Measurements from ENCODE around the gene USP24. TPM values are rescaled to one million over a fixed set of nuclear protein-coding genes. Genes with fewer than 3 reads are reported as not detected.

Gene USP24
- polyA plus RNA-seq, 6 donors from 2014 or later, result 4.6 to 15.2 (median 8.5) TPM

DNA sequence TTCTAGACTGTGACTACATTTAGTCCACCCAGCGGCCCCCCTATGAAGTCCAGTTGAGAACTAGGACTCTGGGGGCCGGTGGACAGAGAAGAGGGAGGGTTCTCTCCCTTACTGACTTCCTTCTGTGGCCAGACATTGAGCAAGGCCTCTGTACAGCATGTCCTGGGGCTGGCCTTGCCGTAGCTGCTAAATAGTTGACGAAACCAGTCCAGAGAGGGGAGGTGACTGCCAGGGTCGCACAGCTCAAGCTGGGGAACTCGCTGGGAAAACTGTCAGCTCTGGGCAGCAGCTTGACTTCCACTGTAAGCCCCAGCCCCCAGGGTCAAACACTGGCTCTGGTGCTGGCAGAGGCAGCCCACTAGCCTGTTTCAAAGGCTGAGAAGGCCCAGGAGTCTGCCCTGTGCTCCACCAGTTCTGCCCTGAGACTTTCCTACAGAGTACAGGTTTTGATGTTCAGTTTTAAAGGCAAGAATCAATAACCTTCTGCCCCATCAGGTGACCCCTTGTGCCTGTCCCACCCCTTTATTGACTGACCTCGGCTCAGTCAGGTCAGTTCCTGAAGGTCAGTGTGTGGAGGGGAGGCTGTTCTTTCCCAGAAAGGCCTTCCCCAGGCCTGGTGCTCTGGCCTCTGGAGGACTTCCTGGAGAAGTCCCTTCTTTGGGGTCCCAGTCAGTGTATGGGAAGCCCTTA, 161.8 kb downstream of the USP24 start:
- no peak overlapping the region for H3K27ac Mint-ChIP-seq
- peaks cover 0 to 2% (median 0%) of the 10 kb centered on the region in 7 donors for H3K9me3 Mint-ChIP-seq
- no peak overlapping the region for H3K4me3 Mint-ChIP-seq
- no peaks in the 10 kb centered on the region for H3K36me3 Mint-ChIP-seq
- no peak for ATAC-seq (ENCODE audit: low read depth in 2 of 2)
- H3K27me3 Mint-ChIP-seq, result peaks cover 0 to 6% (median 5%) of the 10 kb centered on the region in 3 donors
- no peak for DNase-seq
- peaks cover 0 to 2% (median 0%) of the 10 kb centered on the region in 3 donors for H3K4me1 Mint-ChIP-seq

DNA sequence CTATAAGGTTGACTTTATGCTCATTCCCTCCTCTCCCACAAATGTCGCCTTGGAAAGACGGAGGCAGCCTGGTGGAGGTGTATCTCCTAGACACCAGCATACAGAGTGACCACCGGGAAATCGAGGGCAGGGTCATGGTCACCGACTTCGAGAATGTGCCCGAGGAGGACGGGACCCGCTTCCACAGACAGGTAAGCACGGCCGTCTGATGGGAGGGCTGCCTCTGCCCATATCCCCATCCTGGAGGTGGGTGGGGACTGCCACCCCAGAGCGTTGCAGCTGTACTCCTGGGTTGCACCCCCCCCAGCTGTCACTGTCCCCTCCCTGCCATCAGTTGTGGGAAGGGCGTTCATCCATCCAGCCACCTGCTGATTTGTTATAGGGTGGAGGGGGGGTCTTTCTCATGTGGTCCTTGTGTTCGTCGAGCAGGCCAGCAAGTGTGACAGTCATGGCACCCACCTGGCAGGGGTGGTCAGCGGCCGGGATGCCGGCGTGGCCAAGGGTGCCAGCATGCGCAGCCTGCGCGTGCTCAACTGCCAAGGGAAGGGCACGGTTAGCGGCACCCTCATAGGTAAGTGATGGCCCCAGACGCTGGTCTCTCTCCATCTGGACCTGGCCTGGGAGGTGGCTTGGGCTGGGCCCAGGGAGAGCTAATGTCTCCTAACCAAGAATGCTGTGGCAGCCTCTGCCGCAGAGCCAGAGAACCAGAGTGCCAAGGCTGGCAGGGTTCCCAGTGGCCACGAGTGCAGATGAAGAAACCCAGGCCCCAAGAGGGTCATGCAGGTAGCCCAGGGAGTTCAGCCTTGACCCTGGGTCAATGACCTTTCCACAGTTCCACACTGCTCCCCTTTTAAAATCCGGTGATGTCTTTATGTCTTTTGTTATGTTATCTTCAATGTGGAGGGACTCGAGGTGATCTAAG, 162.7 kb downstream of the USP24 start:
- no peak for DNase-seq
- H3K9me3 Mint-ChIP-seq, result peaks cover 0 to 2% (median 0%) of the 10 kb centered on the region in 7 donors
- H3K27me3 Mint-ChIP-seq, result peaks cover 0 to 6% (median 5%) of the 10 kb centered on the region in 3 donors
- no peaks in the 10 kb centered on the region for H3K36me3 Mint-ChIP-seq
- no peak for ATAC-seq (ENCODE audit: low read depth in 2 of 2)
- peaks cover 0 to 2% (median 0%) of the 10 kb centered on the region in 3 donors for H3K4me1 Mint-ChIP-seq
- no peak overlapping the region for H3K27ac Mint-ChIP-seq
- H3K4me3 Mint-ChIP-seq, result no peak overlapping the region

DNA sequence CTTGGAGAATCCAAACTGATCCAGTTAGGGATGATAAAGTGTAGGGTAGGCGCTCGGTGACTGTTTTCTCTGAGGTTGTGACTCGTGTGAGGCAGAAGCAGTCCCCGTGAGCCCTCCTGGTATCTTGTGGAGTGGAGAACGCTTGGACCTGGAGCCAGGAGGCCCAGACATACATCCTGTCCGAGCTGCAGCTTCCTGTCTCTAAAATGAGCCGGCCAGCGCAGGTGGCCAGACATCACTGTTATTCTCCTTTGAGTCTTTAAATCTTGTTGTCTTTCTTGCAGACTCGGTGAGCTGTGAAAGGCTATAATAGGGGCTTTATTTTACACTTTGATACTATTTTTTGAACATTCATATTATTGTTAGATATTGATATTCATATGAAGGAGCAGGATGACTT, 163.5 kb downstream of the USP24 start:
- peak overlapping the region in 1 of 6 donors; percentile 27 for H3K27ac Mint-ChIP-seq
- peaks cover 0 to 2% (median 0%) of the 10 kb centered on the region in 3 donors for H3K4me1 Mint-ChIP-seq
- DNase-seq (no peak), ATAC-seq (ENCODE audit: low read depth in 2 of 2) (no peak)
- peaks cover 0 to 14% (median 6%) of the 10 kb centered on the region in 3 donors for H3K27me3 Mint-ChIP-seq
- no peak overlapping the region for H3K4me3 Mint-ChIP-seq
- no peaks in the 10 kb centered on the region for H3K36me3 Mint-ChIP-seq
- H3K9me3 Mint-ChIP-seq, result peaks cover 0 to 2% (median 0%) of the 10 kb centered on the region in 7 donors

DNA sequence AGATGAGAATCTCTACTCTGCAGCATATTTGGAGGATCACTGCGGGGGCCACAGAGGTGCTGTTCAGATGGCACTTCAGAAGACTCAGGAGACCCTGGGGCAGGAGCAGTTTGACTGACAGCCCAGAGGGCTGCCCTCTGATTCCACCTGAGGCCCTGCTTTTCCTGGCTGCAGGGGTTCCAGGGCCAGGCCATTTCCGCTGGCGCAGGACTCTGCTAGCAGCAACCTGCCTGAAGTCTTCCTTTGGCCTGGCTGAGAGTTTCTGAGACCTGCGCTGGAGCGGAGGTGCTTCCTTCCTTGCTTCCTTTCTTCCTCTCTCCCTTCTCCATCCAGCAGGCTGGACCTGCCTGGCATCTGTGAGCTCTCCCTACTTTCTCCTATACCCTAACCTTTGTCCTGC, 164.0 kb downstream of the USP24 start:
- Mint-ChIP-seq H3K4me1 (no peaks in the 10 kb centered on the region), H3K9me3 (peaks cover 0 to 2% (median 0%) of the 10 kb centered on the region in 7 donors), H3K27me3 (peaks cover 0 to 17% (median 6%) of the 10 kb centered on the region in 3 donors), H3K36me3 (no peaks in the 10 kb centered on the region), H3K4me3 (no peak overlapping the region), H3K27ac (no peak overlapping the region)
- no peak for DNase-seq
- ATAC-seq (ENCODE audit: low read depth in 2 of 2), result no peak

DNA sequence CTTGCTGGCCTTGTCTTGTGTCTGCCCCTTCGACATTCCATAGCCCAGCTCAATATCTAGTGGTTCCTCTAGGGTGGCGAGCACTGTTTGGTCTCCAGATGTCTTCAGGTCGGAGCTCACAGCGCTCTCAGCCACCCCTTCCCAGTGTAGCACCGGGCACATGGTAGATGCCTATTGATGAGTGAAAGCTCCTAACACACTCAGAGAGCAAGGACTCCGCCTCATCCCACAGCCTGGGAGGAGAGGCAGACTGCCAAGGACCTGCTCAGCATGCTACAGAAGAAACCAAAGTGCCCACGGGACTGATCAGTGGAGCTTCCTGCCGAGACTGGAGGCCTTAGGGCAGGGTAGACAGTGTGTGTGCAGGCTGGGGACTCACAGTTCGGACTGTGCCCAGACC, 164.9 kb downstream of the USP24 start:
- H3K27ac Mint-ChIP-seq, result no peak overlapping the region
- ATAC-seq (ENCODE audit: low read depth in 2 of 2) (no peak), DNase-seq (no peak)

DNA sequence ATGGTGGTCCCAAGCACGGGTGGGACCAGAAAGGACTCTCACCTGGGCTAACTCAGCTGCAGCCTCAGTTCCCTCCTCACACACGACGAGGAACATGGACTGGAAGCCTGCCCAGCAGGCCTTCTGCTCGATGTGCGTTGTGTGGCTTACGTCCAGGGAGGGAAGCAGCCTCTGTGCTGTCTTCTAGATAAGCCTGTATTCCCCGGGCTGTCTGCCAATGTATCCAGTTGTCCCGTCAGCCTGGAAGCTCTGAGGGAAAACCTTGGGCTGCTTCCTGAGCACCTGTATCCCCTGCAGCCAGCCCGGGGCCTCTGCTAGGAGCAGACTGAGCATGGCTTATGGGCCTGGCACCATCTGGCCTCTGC, 165.3 kb downstream of the USP24 start:
- H3K4me1 Mint-ChIP-seq, result no peaks in the 10 kb centered on the region
- ATAC-seq (ENCODE audit: low read depth in 2 of 2), result no peak
- H3K9me3 Mint-ChIP-seq, result no peaks in the 10 kb centered on the region
- DNase-seq, result no peak
- no peak overlapping the region for H3K4me3 Mint-ChIP-seq
- peaks cover 0 to 17% (median 6%) of the 10 kb centered on the region in 3 donors for H3K27me3 Mint-ChIP-seq
- H3K27ac Mint-ChIP-seq, result no peak overlapping the region
- H3K36me3 Mint-ChIP-seq, result no peaks in the 10 kb centered on the region

More for the DNA sequence above, 164.9 kb downstream of the USP24 start:
- peaks cover 0 to 17% (median 6%) of the 10 kb centered on the region in 3 donors for H3K27me3 Mint-ChIP-seq
- no peaks in the 10 kb centered on the region for H3K36me3 Mint-ChIP-seq
- H3K4me1 Mint-ChIP-seq, result no peaks in the 10 kb centered on the region
- peaks cover 0 to 2% (median 0%) of the 10 kb centered on the region in 7 donors for H3K9me3 Mint-ChIP-seq
- no peak overlapping the region for H3K4me3 Mint-ChIP-seq

DNA sequence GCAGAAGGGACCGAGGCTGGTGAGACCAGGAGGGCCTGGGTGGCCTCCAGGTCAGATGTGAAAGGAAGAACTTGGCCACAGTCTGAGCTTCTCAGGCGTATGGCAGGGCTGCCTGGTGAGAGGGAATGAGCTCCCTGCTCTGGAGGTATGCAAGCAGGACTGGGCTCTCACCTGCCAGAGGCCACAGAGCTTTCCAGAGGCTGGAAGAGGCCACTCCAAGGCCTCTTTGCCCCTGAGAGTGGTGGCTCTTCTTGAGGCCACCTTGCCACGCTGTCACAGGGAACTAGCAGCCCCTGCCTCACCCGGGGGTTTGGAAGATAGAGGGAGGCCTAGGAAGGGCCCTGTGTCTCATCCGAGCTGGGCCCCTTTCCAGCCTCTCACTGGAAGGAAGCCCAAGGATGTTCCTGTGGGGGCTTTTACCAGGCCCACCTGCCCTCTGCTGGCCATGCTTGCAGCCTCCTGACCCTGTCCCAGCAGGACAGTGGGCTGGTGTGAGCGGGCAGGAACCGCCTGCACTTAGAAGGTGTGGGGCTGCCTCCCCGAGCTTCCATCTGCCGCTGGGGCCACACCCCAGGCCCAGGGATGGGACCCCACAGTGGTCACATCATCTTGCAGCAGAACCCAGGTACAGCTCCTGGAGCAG, 165.8 kb downstream of the USP24 start:
- no peak overlapping the region for H3K27ac Mint-ChIP-seq
- no peaks in the 10 kb centered on the region for H3K36me3 Mint-ChIP-seq
- no peak for DNase-seq
- ATAC-seq (ENCODE audit: low read depth in 2 of 2), result no peak
- H3K4me3 Mint-ChIP-seq, result no peak overlapping the region
- H3K27me3 Mint-ChIP-seq, result peaks cover 0 to 17% (median 6%) of the 10 kb centered on the region in 3 donors
- H3K9me3 Mint-ChIP-seq, result no peaks in the 10 kb centered on the region
- H3K4me1 Mint-ChIP-seq, result no peaks in the 10 kb centered on the region

DNA sequence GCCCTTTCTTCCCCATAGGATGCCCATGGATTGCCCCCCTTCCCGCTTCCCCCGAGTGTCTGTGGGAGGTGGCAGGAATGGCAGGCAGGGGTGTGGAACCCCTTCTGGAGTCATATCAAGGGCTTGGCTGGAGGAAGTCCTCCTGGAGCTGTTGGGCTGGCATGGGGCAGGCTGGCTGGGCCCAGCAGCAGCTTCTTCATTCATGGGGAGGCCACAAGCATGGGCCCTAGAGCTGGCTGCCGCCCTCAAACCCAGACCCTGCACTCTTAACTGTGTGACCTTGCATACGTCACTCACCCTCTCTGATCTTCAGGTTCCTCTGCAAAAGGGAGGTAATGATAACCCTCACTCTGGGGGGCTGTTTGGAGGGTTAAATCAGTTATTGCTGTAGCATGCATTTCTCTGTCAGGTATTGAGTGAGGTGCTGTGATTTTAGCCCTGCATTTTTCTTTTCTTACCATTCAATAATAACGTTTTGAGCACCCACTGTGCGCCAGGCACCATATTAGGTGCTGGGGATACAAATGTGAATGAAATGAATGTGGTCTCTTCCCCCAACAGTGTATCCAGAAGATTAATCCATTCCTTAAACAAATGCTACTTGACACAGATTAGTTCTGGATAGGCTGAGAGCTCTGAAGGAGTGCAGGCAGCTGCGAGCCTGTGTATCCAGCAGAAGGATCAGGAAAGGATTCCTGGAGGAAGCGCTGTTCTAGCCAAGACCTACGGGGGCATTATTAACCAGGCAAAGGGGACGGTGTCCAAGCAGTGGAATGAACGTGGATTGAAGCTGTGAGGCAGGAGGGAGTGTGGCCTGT, 166.5 kb downstream of the USP24 start:
- H3K4me1 Mint-ChIP-seq, result no peaks in the 10 kb centered on the region
- H3K36me3 Mint-ChIP-seq, result no peaks in the 10 kb centered on the region
- no peak overlapping the region for H3K27ac Mint-ChIP-seq
- no peaks in the 10 kb centered on the region for H3K9me3 Mint-ChIP-seq
- no peak for ATAC-seq (ENCODE audit: low read depth in 2 of 2)
- peaks cover 0 to 17% (median 9%) of the 10 kb centered on the region in 3 donors for H3K27me3 Mint-ChIP-seq
- H3K4me3 Mint-ChIP-seq, result peak overlapping the region in 1 of 8 donors; percentile 38
- no peak for DNase-seq

DNA sequence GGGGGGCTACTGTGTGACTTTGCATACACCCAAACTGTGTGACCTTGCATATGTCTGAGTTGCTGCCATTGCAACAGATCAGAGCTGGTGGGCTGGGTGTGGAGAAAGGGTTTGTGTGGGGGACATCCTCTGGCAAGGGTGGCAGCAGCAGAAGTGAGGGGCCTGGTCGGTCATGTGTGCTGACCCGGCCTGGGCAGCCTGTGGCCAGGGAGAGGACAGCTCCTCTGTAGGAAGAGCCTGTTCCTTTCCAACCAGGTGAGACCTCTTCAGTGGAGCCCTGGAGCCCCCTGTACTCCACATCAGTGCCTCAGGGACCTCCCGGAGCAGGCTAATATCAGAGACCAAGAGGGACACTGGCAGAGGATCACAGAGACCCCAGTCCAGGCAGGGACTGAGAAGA, 167.6 kb downstream of the USP24 start:
- Mint-ChIP-seq H3K4me1 (no peaks in the 10 kb centered on the region), H3K27ac (no peak overlapping the region), H3K36me3 (no peaks in the 10 kb centered on the region), H3K4me3 (no peak overlapping the region), H3K27me3 (peaks cover 4 to 20% (median 10%) of the 10 kb centered on the region in 3 donors), H3K9me3 (no peaks in the 10 kb centered on the region)
- DNase-seq (no peak), ATAC-seq (ENCODE audit: low read depth in 2 of 2) (no peak)

DNA sequence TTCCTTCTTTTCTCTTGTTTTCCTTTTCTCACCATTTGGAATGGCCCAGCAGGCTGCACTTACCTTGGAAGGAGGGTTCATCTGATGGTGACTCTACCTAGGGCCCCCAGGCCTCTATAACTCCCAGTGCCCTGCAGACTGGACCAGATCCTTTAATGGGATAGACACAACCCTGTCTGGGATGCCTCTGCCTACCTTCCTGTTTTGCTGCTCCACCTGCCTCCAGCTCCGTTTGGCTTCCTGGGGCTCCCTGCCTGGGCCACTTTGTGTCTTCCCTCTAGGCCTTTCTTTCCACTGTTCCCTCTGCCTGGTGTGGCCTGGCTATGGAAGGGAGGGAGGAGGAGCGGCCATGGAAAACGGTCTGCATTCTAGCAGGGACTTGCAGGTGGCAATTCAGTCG, 168.3 kb downstream of the USP24 start:
- Mint-ChIP-seq H3K27me3 (peaks cover 7 to 27% (median 17%) of the 10 kb centered on the region in 3 donors), H3K27ac (peak overlapping the region in 1 of 6 donors; percentile 53), H3K4me1 (no peaks in the 10 kb centered on the region), H3K9me3 (no peaks in the 10 kb centered on the region), H3K4me3 (no peak overlapping the region), H3K36me3 (no peaks in the 10 kb centered on the region)
- ATAC-seq (ENCODE audit: low read depth in 2 of 2), result no peak
- DNase-seq, result no peak

DNA sequence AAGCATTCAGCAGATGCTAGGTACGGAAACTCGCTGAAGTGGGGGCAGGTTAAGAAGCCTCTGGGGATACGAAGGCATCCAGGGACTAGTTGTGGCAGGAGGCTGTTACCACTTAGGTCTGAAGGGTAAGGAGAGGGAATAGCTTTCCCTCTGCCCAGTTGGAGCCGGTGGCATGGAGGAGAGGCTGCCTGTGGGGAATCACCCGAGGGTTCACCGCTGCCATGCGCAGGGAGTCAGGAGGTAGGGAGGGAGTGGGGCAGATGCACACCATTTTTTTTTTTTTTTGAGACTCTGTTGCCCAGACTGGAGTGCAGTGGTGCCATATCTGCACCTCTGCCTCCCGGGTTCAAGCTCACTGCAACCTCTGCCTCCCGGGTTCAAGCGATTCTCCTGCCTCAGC, 169.7 kb downstream of the USP24 start:
- no peak for DNase-seq
- no peak overlapping the region for H3K4me3 Mint-ChIP-seq
- no peak overlapping the region for H3K27ac Mint-ChIP-seq
- H3K9me3 Mint-ChIP-seq, result no peaks in the 10 kb centered on the region
- H3K4me1 Mint-ChIP-seq, result no peaks in the 10 kb centered on the region
- peaks cover 17 to 37% (median 31%) of the 10 kb centered on the region in 3 donors for H3K27me3 Mint-ChIP-seq
- no peak for ATAC-seq (ENCODE audit: low read depth in 2 of 2)
- no peaks in the 10 kb centered on the region for H3K36me3 Mint-ChIP-seq

DNA sequence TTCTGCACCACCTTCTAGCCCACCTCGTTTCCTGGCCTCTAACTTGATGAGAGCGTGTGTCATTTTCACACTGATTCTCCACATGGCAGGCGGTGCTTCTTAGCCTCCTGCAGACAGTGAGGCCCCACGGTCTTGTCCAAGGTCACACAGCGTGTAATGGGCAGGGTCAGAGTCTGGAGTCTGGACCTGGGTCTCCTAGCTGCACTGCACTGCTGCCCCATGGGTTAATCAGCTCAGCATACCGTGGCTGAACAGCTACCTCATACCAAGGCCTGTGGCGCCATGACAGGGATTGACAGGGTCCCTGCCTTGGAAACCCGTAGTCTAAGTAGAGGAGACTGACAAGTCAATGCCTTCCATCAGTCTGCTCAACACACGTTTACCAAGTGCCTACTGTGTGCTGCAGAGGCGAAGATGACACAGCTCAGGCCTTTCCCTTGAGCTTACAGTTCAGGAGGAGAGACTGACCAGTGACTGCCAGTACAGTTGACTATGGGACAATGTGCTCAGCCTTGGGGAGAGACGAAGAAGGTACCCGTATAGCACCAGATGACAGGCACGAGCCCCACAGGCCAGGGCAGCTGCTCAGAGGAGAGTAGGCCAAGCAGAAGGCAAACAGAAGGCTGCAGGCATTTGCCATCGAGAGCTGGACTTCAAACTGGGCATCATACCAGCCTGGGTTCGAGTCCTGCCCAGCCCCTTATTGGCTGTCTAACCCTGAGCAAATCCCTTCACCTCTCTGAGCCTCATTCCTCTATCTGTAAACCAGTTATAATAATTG, 170.4 kb downstream of the USP24 start:
- ATAC-seq (ENCODE audit: low read depth in 2 of 2), result no peak
- no peaks in the 10 kb centered on the region for H3K9me3 Mint-ChIP-seq
- no peak overlapping the region for H3K4me3 Mint-ChIP-seq
- peaks cover 17 to 42% (median 37%) of the 10 kb centered on the region in 3 donors for H3K27me3 Mint-ChIP-seq
- H3K4me1 Mint-ChIP-seq, result peaks cover 0 to 3% (median 0%) of the 10 kb centered on the region in 3 donors
- no peak for DNase-seq
- no peaks in the 10 kb centered on the region for H3K36me3 Mint-ChIP-seq
- no peak overlapping the region for H3K27ac Mint-ChIP-seq
